ENCODE results near the gene DTWD2. TPM values are rescaled to one million over a fixed set of nuclear protein-coding genes. Genes with fewer than 3 reads are reported as not detected.
"Not testable (repeated sequence)": the region's sequence is repeated elsewhere in the genome, so short reads cannot be mapped to it uniquely, and the experiment has no call there.

The DTWD2 gene
- total RNA-seq, 1 donor from 2014 or later = 15.1 TPM

GRCh38 chr5:118863345-118863744 lies 125.0 kb downstream of the DTWD2 start:
- no peak for DNase-seq

- DNase-seq = no peak
Observed at GRCh38 chr5:118862596-118862995, 125.8 kb downstream of the DTWD2 start.

- no peak for DNase-seq
Observed at GRCh38 chr5:118857700-118858099, 130.6 kb downstream of the DTWD2 start.

GRCh38 chr5:118854819-118855218 lies 133.5 kb downstream of the DTWD2 start:
- DNase-seq = no peak

GRCh38 chr5:118851785-118852184 lies 136.6 kb downstream of the DTWD2 start:
- DNase-seq = not testable (repeated sequence)

DNA sequence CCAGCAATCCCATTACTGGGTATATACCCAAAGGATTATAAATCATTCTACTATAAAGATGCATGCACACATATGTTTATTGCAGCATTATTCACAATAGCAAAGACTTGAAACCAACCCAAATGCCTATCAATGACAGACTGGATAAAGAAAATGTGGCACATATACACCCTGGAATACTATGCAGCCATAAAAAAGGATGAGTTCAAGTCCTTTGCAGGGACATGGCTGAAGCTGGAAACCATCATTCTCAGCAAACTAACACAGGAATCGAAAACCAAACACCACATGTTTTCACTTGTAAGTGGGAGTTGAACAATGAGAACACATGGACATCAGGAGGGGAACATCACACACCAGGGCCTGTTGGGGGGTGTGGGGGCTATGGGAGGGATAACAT lies 138.8 kb downstream of the DTWD2 start:
- not testable (repeated sequence) for DNase-seq

DNA sequence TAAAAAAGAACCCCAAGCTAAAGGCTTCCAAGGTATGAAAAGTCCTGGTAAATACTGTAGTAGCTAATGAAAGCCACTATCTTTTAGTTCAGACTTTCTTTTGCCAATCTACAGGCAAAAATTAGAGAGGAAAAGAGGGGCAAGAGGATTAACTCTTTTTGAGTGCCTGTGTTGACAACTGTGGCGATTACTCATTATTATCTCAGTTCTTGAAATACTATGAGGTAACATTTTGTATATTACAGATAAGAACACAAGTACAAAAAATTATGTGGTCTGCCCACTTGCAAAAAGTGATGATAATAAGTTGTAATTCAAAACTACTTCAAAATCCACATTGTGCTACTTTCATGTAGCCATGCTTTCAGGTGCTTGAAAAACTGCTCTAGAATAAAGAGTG lies 144.0 kb downstream of the DTWD2 start:
- DNase-seq = no peak

DNA sequence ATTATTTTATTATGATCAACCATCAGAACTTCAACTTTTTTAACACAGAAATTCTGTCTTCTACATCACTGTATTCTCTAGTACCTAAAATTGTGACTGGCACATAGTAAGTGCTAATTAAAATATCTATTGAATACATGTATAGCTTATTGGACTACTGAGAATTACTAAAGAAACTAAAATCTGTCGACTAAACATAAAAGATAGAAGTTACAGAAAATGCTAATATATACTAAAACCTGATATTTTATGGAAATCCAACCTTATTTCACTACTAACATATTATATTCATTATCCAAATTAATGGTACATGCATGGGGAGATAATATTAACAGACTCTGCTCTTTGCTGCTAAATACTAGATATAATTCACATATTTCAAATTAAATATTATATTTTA lies 153.6 kb downstream of the DTWD2 start:
- no peak for DNase-seq

GRCh38 chr5:118832974-118833373 lies 155.4 kb downstream of the DTWD2 start:
- DNase-seq = no peak

DNA sequence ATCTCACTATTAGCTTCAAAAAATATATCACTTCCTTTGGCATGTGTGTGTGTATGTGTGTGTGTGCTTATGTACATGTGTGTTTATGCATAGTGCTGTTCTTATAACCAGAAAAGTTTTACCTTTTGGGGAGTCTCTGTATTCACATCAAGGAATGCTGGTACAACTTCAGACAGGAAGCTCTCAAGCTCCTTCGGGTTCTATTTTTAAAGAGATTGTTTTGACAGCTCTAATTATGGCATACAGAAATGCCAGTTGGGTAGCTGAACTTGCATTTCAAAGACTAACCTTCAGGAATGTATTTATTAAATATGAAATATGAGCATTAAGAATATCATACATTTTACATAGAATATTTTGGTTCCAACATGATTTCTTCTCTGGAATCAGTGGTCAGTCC lies 163.1 kb downstream of the DTWD2 start:
- no peak for DNase-seq

DNA sequence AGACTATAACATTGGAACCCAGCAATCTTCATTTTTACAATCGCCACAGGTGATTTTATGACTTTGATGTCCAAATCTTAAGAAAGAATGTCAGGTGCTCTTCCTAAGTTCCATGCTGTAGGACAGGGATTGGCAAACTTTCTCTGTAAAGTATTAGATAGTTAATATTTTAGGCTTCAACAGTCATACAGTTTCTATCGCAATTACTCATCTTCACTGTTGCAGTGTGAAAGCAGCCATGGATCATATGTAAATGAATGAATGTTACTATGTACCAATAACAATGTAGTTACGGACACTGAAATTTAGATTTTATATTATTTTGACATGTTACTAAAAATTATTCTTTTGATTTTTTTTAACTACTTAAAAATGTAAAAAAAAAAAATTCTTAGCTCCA lies 169.7 kb downstream of the DTWD2 start:
- no peak for DNase-seq

GRCh38 chr5:118808441-118808840 lies 179.9 kb downstream of the DTWD2 start:
- no peak for DNase-seq

GRCh38 chr5:118806571-118806970 lies 181.8 kb downstream of the DTWD2 start:
- no peak for DNase-seq

DNA sequence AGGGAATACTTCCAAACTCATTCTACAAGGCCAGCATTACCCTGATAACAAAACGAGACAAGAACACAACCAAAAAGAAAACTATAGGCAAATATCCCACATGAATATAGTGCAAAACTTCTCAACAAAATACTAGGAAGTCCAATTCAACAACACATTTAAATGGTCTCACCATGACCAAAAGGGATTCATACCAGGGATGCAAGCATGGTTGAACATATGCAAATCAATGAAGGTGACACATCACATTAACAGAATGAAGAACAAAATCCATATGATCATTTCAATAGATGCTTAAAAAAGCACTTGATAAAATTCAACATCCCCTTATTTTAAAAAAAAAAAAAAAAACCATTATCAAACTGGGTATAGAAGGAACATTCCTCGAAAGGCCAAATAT lies 186.0 kb downstream of the DTWD2 start:
- no peak for DNase-seq

- DNase-seq = no peak
Observed at GRCh38 chr5:118796081-118796480, 192.3 kb downstream of the DTWD2 start.

DNA sequence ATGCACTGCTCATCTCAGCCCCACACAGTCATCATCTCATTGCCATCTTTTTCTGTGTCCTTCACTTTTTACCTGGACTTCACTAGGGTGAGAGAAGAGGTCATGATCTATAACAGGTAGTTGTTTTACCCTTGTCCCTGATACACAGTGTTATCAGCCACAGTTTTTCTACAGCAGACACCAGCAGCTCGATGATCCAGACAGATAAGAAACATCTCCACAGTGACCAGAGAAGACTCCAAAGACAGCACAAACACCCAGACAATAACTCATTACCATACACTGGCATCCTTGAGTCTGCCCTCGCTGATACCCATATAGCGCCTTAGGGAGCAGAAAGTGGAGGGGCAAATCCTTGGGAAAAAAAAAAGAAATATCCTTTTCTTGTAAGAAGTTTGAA lies 194.1 kb downstream of the DTWD2 start:
- DNase-seq = no peak

- no peak for DNase-seq
Observed at GRCh38 chr5:118793652-118794051, 194.7 kb downstream of the DTWD2 start.

GRCh38 chr5:118793091-118793490 lies 195.3 kb downstream of the DTWD2 start:
- no peak for DNase-seq

GRCh38 chr5:118791926-118792734 lies 196.2 kb downstream of the DTWD2 start:
- DNase-seq = peak; percentile 89

- DNase-seq = no peak
Observed at GRCh38 chr5:118789366-118789765, 199.0 kb downstream of the DTWD2 start.

GRCh38 chr5:118788351-118788750 lies 200.0 kb downstream of the DTWD2 start:
- DNase-seq = no peak
